ENCODE data around the gene SIRT5.

GRCh38 chr6:13653296-13653695 is 78.9 kb downstream of the SIRT5 start:
- TF ChIP-seq CTCF (conservative IDR thresholded peaks at IDR 0.05 in 1 of 2, IDR thresholded peaks at IDR 0.05 in 1 of 2; ENCODE audit: extremely low read depth in 1 of 2, insufficient read depth in 1 of 2, low read depth in 1 of 2, low read length in 2 of 2) (no peak), EZH2 (IDR thresholded peaks at IDR 0.05; ENCODE audit: borderline replicate concordance, low read length) (no peak)
